GM18870 (cell line): Measurements from ENCODE around the gene TFEB.

ENCODE experiments used
- ATAC-seq: cut with Tn5 transposase; IDR thresholded peaks from one replicate; pipeline ENCODE4 v1.9.1; 2021; ENCODE audit warnings: moderate library complexity; ENCODE audit not compliant: unreplicated experiment

The TFEB gene

GRCh38 chr6:41724586-41725501 lies 10.6 kb downstream of the TFEB start:
- no peak for ATAC-seq

DNA sequence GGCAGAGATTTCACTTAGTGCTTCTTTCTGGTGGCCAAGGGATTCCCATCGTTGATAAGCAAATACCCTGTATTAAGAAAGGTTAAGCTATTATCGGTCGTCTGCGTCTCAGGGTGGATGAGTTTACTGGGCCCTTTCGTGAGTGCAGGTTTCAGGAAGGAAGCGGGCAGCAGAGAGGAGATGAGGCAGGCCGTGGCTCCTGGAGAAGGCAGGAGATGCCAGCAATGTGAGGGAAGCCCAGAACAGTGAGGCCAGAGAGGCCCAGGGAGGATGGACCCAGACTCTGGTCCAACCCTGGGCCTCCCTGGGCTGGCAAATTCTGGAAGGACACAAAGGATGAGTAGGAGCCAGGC lies 11.2 kb downstream of the TFEB start:
- ATAC-seq = no peak

DNA sequence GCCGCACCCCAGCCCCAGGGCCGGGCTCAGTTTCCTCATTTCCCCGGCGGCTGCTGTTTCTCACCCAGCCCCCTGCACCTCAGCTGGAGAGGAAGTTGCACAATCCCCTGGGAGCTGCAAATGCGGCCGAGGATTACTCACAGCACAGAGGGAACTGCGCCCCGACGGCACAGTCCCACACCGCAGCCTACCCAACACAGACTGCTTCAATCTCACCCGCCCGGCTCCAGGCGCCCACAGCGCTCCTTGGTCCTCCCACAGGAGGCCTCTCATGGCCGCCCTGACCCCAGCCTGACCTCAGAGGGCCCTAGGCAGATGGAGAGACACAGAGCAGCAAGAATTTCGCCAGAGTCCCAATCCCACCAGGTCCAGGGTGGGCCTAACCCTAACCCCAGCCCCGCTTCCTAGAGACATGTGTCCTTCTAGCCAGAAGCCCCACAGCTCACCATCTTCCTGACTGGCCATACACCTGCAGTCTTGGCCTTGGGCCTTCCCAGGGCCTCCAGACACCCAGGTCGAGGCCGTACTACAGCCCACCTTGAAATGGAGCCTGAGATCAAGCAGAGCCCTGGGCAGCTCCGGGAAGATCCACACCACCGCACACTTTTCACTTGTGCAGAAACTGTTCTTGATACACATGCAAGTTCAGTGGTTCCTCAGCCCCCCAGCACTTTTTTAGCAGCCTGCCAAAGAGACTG lies 11.7 kb downstream of the TFEB start:
- peak; percentile 51 for ATAC-seq

- ATAC-seq = no peak
Measured at GRCh38 chr6:41722969-41723529, 12.4 kb downstream of the TFEB start.

DNA sequence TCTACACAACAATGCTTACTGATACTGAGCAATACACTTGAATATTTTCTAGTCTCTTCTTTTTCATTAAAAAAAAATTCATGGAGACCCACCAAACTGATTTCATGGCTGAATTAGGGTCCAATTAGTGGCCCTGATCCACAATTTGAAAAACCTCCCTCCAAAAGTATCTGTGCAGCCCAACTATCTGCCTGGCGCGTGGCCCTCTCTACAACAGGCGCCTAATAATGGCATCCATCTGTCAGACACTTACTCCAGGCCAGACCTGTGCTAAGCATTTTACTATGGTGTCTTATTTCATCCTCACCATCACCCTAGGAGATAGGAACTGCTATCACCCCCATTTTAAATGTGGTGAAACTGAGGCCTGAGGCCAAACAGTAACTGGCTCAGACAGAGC lies 14.0 kb downstream of the TFEB start:
- no peak for ATAC-seq

GRCh38 chr6:41720783-41721182 lies 14.6 kb downstream of the TFEB start:
- no peak for ATAC-seq

DNA sequence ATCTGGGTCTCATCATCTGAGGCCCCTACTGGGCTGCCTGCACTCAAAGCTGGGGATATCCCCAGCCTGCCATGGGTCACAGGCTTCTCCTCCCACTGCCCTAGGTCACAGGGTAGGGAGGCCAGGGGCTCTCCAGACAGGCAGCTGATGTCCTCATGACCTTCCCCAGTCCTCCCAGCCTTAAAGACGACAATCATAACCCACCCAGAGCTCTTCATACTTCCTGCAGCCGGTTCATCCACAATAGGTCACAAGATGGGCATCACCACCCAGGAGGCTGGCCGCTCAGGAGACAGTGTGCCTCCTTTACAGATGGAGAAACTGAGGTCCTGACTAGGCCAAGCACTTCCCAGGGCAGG lies 15.2 kb downstream of the TFEB start:
- no peak for ATAC-seq

GRCh38 chr6:41719436-41720261 lies 15.8 kb downstream of the TFEB start:
- ATAC-seq = no peak

DNA sequence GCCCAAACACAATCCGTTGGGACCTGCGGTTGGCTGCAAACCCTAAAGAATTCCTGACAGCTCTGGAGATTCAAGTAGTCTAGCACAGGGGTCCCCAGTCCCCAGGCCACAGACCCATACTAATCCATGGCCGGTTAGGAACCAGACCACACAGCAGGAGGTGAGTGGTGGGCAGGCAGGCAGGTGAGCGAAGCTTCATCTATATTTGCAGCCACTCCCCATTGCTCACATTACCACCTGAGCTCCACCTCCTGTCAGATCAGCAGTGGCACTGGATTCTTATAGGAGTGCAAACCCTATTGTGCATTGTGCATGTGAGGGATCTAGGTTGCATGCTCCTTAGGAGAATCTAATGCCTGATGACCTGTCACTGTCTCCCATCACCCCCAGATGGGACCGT lies 16.6 kb downstream of the TFEB start:
- no peak for ATAC-seq

GRCh38 chr6:41717392-41717736 lies 18.0 kb downstream of the TFEB start:
- no peak for ATAC-seq

- ATAC-seq = no peak
Measured at GRCh38 chr6:41716516-41717391, 18.7 kb downstream of the TFEB start.

DNA sequence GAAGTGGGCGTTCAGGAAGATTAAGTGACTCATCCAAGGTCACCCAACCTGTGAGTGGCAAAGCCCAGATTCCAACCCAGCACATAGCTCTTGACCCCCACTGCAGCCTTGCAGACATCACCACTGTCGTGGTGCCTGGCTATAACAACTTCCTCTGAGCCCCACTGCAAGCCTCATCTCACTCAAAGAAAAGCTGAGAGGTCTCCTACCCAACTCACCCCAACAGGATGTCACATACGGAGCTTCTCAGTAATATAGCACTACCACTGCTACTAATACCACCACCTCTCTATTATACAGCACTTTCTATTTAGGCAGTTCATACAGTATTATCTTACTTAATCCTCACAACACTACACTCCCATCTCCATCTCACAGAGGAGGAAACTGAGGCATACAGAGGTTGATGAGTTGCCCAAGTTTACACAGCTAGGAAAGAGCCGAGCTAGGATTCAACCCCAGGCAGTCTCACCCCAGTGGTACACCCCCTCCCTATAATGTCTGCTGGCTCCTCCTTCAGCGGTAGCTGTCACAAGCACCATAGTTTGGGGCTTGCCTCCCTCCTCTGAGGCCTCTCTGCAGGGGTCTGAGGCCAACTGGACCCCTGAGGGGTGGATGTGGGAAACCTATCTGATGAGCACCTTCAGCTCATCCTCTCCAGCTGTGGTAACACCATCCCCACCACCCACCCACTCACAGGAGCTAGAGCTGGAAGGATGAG lies 19.5 kb downstream of the TFEB start:
- no peak for ATAC-seq

GRCh38 chr6:41714556-41715273 lies 20.7 kb downstream of the TFEB start:
- ATAC-seq = no peak

DNA sequence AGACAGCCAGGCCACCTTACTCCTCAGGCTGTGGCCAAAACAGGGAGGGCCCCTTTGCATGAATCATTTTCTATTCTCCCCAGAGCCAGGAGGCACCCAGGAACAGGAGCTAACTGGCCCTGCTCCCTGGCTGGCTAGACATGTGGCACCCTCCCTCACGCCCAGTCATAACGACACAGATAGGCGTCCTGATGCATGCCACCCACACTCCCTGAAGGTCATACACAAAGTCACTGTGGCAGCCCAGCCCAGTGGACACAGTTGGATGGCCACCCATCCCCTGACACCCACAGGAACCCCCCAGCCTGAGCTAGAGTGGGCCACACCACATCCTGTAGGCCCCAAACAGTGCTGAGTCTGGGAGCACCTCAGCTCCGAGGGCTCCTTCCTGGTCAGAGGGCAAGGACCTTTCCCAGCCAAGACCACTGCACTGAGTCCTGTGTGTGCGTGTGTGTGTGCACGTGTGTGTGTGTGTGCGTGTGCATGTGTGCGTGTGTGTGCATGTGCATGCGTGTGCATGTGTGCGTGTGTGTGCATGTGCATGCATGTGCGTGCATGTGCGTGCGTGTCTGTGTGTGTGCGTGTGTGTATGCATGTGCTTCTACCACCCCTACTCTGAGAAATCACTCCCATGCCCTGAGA lies 21.6 kb downstream of the TFEB start:
- peak; percentile 47 for ATAC-seq

- peak; percentile 19 for ATAC-seq
Measured at GRCh38 chr6:41713159-41713649, 22.2 kb downstream of the TFEB start.

- no peak for ATAC-seq
Measured at GRCh38 chr6:41712651-41713103, 22.7 kb downstream of the TFEB start.

DNA sequence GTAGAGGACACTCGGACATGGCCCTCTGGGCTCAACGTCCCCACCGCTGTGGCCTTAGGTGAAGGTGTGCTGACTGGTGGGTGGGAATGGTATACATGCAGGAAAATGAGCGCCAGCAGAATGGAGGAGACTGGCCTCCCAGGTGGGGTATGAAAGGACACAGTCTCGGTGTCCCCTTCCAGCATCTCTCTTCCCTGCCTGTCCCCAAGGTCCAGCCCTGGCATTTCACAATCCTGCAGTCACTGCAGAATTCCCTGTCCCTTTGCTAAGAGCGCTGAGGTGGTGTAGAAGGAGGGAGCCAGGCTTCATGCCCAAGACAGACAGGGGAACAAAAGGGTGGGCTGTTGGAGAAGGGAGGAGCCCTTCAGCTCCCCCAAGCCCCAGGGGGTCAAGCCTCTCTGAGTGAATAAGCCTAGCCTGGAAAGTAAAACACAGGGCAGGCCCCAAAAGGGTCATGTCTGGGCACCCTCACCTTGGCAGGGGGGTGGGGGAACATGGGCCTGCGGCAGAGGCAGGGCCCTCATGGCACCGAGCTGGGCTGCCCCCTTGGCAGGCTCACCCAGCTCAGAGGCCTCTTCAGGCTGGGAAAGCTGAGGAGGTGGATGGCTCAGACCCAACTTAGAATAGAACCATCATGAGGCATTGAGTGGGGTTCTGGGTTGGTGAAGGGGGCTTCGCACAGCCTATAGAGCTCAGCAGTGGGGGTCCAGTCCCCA lies 23.9 kb downstream of the TFEB start:
- ATAC-seq = no peak

DNA sequence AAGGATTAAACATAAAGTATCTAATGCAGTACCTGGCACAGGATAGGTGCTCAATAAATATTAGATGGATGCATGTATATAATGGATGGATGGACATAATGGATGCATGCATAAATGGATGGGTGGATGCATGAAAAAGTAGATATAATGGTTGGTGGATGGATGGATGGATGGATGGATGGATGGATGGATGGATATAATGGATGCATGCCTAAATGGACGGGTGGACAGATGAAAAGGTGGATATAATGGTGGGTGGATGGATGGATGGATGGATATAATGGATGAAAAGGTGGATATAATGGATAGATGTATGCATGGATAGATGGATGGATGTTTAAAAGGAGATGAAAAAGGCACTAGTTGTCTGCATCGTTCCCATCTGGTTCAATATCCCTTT lies 26.0 kb downstream of the TFEB start:
- no peak for ATAC-seq
